SW 1271 (cell line): ENCODE data around the gene TMEM181.
"Not testable (repeated sequence)": the region's sequence is repeated elsewhere in the genome, so short reads cannot be mapped to it uniquely, and the experiment has no call there.

Experiments
- DNase-seq, 2 experiments: peaks; one replicate each; lab custom pipeline; 2025; lab: John Stamatoyannopoulos, UW

TMEM181 gene

GRCh38 chr6:158596861-158597260 lies 37.0 kb downstream of the TMEM181 start:
- DNase-seq, result no peak

- no peak for DNase-seq
These were observed 37.7 kb downstream of the TMEM181 start for GRCh38 chr6:158597565-158597964.

- DNase-seq, result no peak
These were observed 39.7 kb downstream of the TMEM181 start for GRCh38 chr6:158599635-158600034.

GRCh38 chr6:158603261-158604047 lies 43.6 kb downstream of the TMEM181 start:
- no peak for DNase-seq

GRCh38 chr6:158604048-158604406 lies 44.1 kb downstream of the TMEM181 start:
- no peak for DNase-seq

GRCh38 chr6:158605266-158605878 lies 45.5 kb downstream of the TMEM181 start:
- DNase-seq, result peak; percentile 11 to 44

- DNase-seq, result not testable (repeated sequence)
These were observed 46.1 kb downstream of the TMEM181 start for GRCh38 chr6:158606011-158606410.

- DNase-seq, result no peak
These were observed 47.0 kb downstream of the TMEM181 start for GRCh38 chr6:158606935-158607334.

GRCh38 chr6:158607411-158608170 lies 47.7 kb downstream of the TMEM181 start:
- DNase-seq, result no peak

- DNase-seq, result no peak
These were observed 48.3 kb downstream of the TMEM181 start for GRCh38 chr6:158608221-158608620.

- DNase-seq, result no peak
These were observed 49.7 kb downstream of the TMEM181 start for GRCh38 chr6:158609455-158610155.

GRCh38 chr6:158610319-158610968 lies 50.6 kb downstream of the TMEM181 start:
- no peak for DNase-seq

- DNase-seq, result no peak
These were observed 51.1 kb downstream of the TMEM181 start for GRCh38 chr6:158611039-158611438.

GRCh38 chr6:158611541-158612370 lies 51.9 kb downstream of the TMEM181 start:
- DNase-seq, result no peak

- DNase-seq, result not testable (repeated sequence)
These were observed 54.7 kb downstream of the TMEM181 start for GRCh38 chr6:158614606-158615005.

GRCh38 chr6:158618289-158618688 lies 58.4 kb downstream of the TMEM181 start:
- DNase-seq, result not testable (repeated sequence)

GRCh38 chr6:158619922-158620801 lies 60.3 kb downstream of the TMEM181 start:
- DNase-seq, result no peak

- DNase-seq, result no peak
These were observed 61.2 kb downstream of the TMEM181 start for GRCh38 chr6:158620963-158621693.
